Activated naive CD8-positive, alpha-beta T cell treated with anti-CD3 and anti-CD28 coated beads, Interleukin-2, amount 50 U/mL, for 16 hours (primary cell): Measurements from ENCODE around the gene OLFM2.
"Not testable (repeated sequence)": the region's sequence is repeated elsewhere in the genome, so short reads cannot be mapped to it uniquely, and the experiment has no call there.

Experiments
- DNase-seq: peaks from one replicate; pipeline ENCODE4 v3.0.0-alpha.2; 2020; ENCODE audit warnings: low read depth, low spot score

The OLFM2 gene

GRCh38 chr19:9943744-9944143, 7.4 kb upstream of the OLFM2 start:
- no peak for DNase-seq

DNA sequence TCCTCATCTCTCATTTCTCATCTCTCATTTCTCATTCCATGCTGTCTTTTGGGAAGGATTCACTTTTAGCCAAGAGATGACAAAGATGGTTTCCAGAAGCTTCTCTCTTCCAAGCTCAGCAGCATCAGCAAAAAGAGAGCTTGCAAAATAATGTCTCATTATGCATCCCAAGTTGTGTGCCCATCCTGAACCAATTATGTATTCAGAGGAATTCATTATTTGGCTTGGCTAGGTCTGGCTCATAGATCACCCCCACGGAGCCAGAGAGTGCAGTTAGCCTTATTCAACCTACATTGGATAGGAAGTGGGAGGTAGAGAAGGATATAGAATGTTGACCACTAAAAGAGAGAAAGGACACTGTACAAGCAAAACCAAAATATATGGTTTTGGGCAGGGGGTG, 5.4 kb upstream of the OLFM2 start:
- no peak for DNase-seq

DNA sequence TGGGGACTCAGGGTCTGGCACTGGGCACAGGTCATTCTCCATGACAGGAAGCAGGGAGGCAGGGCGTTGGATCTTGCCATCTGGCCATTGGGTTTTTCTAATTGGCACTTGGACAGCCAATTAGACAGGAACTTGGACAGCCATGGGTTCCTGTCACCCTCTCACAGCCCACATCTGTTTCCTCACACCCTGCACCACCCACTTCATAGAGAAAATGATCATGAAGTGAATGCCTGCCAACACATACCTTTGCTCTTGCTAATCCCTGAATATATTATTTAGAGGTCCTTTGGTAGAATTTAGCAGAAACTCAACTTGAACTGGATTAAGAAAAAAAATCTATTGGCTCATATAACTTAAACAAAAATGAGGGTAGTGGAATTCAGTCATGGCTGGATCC, 4.9 kb upstream of the OLFM2 start:
- no peak for DNase-seq

- no peak for DNase-seq
Observed at GRCh38 chr19:9940778-9941177, 4.5 kb upstream of the OLFM2 start.

DNA sequence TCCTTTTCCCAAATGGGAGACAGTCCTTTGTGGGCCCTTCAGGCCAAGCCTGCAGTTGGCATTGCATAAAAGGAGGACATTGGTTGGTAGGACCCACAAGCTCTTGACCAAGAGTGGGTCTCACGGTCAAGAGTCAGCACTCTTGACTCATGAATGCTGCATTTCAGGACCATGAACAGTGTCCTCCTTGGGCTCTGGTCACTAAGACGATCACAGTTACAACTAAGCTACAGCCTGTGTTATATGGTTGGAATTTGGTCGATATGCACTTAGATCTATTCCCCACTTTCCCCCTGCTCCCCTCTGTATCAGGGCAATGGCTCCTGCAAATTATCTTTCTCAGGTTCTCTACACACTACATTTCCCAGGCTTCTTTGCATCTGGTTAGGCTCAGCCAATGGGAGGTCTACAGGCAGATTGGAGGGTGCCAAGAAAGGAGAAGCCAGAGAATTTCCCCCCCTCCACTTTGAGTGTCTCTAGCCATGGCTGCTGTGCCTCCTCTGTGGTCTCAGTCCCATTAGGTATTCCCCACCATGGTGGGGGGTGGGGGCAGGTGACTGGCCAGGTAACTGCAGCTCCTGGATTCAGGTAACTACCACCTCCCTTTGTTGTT, 3.1 kb upstream of the OLFM2 start:
- DNase-seq: no peak

DNA sequence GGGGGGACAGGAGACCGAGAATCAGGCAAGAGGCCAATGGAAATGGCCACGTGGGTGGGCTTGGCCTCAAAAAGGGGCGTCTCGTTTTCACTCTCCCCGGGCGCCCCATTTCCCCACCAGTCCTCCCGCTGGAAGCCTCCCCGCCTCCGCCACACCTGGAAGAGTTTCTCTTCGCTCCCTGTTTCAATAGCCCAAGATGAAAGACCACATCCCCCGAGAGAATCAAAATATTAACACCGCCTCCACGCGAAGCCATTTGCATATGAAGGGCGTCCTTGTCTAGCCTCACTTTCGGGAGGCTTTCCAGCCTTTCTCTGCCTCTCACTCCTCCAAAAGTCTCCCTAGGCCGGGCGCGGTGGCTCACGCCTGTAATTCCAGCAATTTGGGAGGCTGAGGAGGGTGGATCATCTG, 691 bp upstream of the OLFM2 start:
- no peak for DNase-seq

GRCh38 chr19:9935506-9936325, 599 bp downstream of the OLFM2 start:
- no peak for DNase-seq

GRCh38 chr19:9934132-9934950, 2.0 kb downstream of the OLFM2 start:
- DNase-seq: peak; percentile 74

- DNase-seq: no peak
Observed at GRCh38 chr19:9932835-9933234, 3.5 kb downstream of the OLFM2 start.

DNA sequence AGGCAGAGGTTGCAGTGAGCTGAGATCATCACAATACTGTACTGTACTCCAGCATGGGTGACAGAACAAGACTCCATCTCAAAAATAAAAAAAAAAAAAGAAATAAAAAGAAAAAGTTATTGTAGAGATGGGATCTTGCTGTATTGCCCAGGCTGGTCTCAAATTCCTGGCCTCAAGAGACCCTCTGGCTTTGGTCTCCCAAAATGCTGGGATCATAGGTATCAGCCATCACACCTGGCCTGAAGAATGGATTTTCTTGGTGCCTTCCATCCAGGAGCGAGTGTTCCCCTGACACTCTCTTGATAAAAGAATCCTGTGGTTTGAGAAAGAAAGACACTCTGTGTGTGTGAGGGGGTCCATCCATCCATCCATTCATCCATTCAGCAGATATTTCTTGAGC, 4.7 kb downstream of the OLFM2 start:
- no peak for DNase-seq

GRCh38 chr19:9923440-9923839, 12.9 kb downstream of the OLFM2 start:
- no peak for DNase-seq

- DNase-seq: not testable (repeated sequence)
Observed at GRCh38 chr19:9922782-9923379, 13.4 kb downstream of the OLFM2 start.

DNA sequence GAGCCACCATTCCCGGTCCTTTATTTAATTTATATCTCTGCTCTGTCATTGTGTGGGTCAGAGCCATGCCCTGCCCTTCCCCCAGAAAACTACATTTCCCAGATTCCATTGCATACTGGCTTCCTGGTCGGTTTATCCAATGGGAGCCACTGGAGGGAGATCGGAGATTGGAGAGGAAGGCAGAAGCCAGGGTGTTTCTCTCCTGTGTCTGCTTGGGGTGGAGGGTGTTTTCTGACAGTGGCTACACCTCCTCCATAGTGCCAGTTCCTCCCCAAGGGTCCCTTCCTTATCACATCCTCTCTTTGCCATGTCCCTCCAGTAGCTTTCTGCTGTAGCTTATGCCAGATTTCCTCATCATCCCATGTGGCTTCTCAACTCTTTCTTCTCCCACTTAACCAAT, 19.0 kb downstream of the OLFM2 start:
- DNase-seq: no peak

- no peak for DNase-seq
Observed at GRCh38 chr19:9916719-9917118, 19.6 kb downstream of the OLFM2 start.

DNA sequence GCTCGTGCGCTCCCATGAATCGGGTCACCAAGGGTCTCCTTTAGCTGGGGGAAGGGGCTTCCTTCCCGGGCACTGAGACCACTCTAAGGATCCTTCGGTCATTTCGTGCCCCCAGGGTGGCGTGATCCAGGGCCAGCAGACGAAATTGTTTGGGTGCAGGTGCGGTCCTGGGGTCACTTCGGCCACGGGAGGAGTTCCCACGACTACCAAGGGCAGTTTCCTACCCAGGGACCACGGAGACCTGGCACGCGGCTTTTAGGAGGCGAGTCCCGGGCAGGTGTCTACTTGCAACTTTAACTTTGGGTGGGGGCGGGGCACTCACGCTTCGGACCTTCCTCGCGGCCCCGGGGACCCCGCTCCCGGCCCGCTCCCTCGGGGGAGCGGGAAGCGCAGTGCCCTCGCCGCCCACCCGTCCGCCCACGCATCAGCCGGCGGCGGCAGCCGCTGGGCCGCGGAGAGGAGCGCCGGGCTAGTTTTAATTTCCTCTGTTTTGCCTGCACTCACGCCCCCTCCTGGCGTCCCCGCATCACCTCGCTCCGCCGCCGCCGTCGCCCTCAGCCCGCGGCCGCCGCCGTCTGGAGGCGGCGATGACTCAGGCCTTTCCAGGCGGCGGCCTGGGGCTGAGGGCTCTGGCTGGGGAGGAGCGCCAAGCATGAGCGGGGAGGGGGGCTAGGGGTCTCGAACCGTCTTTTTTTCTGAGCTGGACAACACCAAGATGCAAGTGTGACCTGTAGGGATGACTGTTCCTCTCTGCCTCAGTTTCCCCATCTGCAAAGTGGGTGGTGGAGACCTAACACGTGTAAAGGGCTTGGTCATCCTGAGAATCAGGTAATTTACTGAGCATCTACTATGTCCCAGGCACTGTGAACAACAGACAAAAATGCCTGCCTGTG, 21.8 kb downstream of the OLFM2 start:
- DNase-seq: peak; percentile 65

DNA sequence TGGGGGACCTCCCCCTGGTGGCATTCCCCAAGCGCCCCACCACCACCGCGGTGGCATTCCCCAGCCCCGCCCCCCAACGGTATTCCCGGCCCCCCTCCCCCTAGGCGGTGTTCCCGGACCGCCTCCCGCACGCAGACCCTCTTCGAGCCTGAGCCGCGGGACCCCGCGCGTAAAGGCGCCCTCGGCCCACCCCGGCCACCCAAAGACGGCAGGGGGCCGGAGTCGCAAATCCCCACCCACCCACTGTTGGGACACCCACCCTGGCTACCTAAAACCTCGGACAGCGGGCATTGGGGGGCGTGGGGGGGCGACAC, 22.4 kb downstream of the OLFM2 start:
- no peak for DNase-seq

DNA sequence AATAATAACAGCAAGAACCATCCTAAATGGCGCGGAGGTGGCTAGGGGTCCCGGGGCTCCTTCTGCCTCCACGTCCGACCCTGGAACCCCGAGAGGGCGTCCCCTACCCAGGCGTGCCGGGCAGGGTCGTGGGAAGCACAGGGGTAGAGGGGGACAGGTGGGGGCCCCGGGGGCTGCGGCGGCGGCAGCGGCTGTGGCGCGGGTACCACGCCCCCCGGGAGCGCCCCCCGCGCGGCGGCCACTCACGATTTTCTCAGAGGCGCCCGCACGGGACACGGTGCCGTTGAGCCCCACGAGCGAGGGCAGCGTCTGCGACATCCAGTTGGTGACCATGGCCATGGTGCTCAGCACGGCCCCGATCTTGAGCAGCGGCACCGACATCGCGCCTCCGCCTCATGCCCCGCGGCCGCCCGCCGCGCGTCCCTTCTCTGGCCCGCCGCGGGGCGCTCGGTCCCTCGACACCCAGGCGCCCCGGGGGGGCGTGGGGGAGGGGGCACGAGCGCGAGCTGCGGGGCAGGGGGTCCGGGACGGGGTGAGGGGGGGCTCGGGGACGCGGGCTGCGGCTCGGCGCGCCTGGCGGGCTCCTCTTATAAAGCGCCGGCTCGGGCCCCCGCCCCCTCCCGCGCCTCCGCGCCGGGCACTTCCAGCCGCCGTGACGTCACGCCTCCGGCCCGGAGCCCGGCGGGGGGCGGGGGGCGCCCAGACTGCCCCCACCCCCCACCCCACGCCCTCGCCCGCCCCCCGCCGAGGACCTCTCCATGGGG, 22.9 kb downstream of the OLFM2 start:
- DNase-seq: no peak

GRCh38 chr19:9912551-9913236, 23.6 kb downstream of the OLFM2 start:
- DNase-seq: no peak

- DNase-seq: no peak
Observed at GRCh38 chr19:9911524-9912185, 24.7 kb downstream of the OLFM2 start.
